Fibroblast of lung (primary cell): Measurements from ENCODE around the gene HMMR.

Source experiments
- CTCF ChIP-seq, 2 donors: IDR thresholded peaks in 1 of 2; conservative IDR thresholded peaks in 1 of 2; 1 replicate in 1 of 2; 2 replicates in 1 of 2; pipeline ENCODE4 v1.5.1; 2011 to 2012; ENCODE audit warnings: low read length in 2 of 2, control low read depth in 1 of 2, inconsistent platforms in 1 of 2, low read depth in 1 of 2, mild to moderate bottlenecking in 1 of 2
- EZH2 ChIP-seq: IDR thresholded peaks from 2 replicates; pipeline ENCODE4 v1.5.1; 2012; ENCODE audit warnings: low read length, control low read depth, mild to moderate bottlenecking; ENCODE audit errors: missing control alignments

GRCh38 chr5:163440954-163441353 is 19.5 kb upstream of the HMMR start:
- TF ChIP-seq CTCF (conservative IDR thresholded peaks at IDR 0.05 in 1 of 2, IDR thresholded peaks at IDR 0.05 in 1 of 2; ENCODE audit: low read depth in 1 of 2, low read length in 2 of 2), result no peak
- TF ChIP-seq EZH2, result no peak
